HG03439 (cell line): ENCODE data around the gene WASF2.

Experiments used
- ATAC-seq: cut with Tn5 transposase; IDR thresholded peaks from one replicate; pipeline ENCODE4 v1.9.1; 2021; ENCODE audit warnings: mild to moderate bottlenecking, moderate library complexity; ENCODE audit not compliant: unreplicated experiment

The WASF2 gene

DNA sequence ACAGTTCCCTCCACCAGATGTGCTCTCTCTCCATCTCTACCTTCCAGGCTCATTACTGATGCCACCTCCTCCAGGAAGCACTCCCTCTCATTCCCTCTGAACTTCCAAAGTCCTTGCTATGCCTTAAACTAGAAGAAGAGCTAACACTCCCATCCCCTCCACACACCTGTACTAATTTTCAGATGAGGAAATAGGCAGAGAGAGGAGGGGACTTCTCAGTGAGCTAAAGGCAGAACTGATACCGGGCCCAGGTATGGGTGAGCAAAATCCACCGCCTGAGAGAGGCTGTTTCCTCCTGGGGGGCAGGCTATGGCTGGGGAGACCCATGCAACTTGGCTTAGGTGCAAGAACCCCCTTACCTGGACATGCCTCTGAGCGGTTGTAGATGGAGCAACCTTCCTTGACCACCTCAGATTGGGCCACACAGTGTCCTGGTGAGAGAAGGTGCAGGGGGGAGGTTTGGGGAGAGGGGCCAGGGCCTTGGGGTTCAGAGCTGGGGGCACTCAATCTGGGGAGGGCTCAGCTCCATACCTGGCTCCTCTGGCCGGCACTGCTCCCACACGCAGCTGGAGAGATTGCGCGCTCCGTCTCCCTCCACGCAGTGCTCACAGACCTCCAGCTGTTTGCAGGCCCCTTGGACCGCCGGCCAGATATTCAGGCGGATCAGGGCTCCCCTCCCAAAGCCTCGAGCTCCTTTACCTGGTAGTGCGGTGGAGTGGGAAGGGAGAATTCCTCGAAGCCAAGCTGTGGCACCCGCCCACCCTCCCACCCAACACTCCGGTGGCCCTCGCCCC lies 107.8 kb downstream of the WASF2 start:
- no peak for ATAC-seq

DNA sequence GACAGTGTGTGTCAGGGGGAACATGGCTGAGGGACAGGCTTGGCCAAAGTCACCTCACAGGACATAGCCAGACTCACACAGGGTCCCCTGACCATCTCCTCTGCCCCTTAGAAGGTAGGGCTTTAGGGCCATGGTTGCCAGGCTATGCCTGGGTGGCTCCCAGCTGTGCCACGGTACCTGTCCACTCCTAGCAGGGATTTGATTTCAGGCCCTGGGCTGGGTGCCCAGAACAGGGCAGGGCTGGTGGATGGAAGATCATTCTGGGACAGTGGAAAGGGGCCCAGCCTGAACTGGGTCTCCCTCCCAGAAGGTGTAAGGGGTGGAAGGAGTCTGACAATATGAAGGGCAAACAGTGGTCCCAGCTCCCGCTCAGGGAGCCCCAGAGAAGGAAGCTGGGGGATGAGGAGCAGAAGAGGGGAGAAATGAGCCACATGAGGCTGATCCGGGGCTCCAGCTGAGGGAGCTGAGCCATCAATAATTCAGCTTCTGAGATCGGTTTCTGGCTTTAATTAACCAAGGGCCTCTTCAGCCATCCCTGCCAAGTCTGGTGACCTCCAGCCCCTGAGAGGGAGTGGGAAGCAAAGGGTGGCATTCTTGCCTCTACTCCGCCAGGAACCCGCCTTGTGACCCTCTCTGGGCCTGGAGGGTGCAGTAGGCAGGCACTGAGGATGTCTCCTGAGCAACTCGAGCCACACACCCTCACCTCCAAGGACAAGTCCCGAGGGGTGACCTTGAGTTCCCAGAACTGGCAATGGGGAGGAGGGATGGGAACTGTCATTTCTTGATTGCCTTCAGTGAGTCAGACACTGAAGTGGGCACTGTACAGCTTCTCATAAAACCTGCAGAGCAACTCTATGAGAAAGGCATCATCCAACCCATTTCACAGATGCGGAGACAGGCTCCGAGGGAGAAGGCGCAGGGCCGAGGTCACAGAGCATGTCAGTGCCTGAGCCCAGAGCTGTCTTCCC lies 108.9 kb downstream of the WASF2 start:
- ATAC-seq: no peak

DNA sequence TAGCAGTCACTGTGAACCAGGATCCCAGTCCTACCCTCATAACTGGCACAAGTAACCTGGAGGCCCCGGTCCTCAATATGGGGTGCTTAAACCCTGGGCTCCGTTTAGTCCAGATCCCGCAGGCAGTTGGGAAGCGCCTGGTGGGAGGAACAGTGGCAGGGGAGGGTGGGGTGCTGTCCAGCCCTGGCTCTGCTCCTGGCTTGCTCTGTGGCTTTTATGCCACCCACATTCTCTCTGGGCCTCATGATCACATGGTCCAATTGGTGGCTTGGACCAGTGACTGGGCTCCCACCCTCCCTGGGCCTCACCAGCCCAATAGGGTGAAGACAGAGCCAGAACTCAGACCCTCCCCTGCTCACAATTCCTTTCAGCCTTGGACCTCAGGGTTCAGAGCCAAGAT lies 109.7 kb downstream of the WASF2 start:
- ATAC-seq: no peak

DNA sequence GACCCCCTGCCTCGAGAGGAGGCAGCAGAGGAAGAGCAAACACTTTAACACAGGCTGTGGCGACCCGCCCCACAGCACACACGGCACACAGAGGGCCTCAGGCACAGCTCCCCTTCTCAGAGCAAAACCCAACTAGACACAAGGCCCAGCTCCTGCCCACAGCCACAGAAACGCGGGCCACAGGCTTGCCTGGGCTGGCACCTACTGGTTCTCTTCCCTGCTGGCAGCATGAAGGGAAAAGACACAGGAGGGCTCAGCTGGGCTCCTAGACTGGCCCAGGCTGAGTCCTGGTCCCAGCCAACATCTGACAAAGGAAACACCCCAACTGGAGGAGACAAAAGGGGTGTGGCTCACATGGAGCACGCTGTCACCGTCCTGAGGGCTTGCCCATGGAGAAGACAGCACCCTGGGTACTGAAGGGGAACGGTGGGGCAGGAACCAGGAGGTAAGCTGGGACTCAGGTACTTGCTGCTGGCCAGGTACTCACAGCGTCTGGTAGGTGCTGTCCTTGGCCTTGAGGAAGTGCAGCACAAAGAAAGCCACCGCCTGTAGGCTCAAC lies 110.3 kb downstream of the WASF2 start:
- no peak for ATAC-seq

DNA sequence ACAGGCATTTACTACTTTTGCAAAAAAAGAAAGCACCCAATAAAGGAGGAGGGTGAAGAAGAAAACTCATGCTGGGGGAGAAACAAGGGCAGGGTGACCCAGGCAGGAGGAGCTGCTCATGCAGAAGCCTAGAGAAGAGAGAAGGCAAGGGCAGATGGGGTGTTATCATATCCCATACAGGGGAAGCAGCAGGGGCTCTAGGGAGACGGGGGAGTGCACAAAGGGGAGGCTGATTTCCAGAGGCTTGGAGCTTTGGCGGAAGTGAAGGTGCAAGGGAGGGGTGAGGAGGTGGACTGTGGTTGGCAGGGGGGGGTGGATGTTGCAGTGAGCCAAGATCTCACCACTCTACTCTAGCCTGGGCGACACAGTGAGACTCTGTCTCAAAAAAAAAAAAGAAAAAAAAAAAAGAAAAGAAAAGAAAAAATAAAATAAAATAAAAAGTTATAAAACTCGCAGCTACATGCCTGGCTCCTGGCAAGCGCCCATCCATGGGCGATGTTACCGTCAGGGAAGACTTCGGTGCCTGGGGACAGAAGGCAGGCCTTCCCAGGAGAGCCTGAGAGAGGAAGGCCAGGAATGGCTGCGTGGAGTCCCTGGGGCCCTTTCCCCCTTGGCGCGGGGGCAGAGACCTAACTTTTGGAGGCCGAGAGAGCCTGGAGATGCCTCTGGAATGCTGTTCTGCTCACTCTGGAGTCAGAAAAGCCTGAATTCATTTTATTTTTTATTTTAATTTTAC lies 112.0 kb downstream of the WASF2 start:
- ATAC-seq: no peak

DNA sequence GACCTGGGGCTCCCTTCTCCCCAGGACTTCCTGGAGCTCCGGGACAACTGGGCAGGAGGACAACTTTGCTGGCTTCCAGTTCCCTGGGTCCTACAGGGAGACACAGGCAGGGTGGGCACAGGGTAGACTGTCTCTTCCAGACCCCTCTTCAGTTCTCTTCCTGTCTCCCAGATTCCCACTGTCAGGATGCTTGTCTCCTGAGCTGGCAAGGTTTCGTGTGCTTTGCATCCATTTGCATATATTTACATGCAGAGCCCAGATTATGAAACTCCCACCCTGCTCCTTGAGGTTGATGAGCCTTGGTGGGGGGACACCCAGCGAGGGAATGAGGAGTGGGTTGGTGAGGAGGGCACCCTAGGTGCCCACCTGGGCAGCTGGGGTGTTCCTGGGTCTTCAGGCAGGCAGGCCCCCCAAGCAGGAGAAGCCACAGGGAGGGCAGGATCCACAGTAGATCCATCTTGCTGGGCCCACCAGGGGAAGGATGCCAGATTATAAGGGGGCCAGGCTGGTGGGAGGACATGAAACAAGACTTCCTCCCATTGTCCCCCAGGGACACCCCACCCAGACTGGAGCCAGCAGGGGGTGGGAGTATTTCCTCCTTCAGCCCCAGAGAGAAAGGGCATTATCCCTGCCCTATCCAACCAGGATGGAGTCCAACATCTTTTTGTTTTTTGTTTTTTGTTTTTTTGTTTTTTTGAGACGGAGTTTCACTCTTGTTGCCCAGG lies 115.4 kb downstream of the WASF2 start, which contains the start of gene FCN3:
FCN3 (minus strand) TSS at position 463 of the 725 bp plus-strand sequence; CDS start at position 457, 6 bp downstream.
- ATAC-seq: no peak

DNA sequence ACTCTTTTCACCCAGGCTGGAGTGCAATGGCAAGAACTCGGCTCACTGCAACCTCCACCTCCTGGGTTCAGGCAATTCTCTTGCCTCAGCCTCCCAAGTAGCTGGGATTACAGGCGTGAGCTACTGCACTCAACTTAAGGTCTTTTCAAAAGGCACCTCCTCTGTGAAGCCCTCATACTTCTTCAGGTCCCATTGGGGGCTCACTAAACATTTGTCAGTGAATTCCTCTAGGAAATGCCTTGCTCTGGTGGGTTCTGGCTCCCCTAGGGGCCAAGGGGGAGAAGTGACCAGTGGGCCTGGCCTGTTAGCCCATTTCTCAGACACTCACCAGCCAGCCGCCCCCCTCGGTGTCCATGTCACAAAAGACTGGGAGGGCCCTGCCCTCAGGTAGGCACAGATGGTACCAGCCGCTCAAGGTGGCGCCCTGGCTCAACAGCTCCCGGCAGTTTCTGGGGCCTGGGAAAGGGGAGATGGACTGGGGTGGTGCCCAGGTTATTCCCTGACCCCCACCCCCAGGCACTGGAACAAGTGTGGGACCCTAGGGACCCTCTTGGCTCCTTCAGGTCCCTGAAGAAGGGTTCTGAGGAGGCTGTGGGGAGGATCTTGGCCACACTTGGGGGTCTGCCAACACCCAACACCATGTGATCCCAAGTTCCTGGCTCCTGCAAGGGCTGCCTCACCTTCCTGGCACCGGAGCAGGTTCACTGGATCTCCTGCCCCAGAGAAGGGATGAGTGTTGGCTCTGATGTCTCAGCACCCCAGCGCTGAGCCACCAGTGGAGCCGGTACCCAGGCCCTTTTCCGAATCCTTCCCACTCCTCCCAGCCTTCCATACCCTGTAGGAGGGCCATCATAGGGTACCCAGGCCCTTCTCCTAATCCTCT lies 116.9 kb downstream of the WASF2 start:
- ATAC-seq: no peak

DNA sequence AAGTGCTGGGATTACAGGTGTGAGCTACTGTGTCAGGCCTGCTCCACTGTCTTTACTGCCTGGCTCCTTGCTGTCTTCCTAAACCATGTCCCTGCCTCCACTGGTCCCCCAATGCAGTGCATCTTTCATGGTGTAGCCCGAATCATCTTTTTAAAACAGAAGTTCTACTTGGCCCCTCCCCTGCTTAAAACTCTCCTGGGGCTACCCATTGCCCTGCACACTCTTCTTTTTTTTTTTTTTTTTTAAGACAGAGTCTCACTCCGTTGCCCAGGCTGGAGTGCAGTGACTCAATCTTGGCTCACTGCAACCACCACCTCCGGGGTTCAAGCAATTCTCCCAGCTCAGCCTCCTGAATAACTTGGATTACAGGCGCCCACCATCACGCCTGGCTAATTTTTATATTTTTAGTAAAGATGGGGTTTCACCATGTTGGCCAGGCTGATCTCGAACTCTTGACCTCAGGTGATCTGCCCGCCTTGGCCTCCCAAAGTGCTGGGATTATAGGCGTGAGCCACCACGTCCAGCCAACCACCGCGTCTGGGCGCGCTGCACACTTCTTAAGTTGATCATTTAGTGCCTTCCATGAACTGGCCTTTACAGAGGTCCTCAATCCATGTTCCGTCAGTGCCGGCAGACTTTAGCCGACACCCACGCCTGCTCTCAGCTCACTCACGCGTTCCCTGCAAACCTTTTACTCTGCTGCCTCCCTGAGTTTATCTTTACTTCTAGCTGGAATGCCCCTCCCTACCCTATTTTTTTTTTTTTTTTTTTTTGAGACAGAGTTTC lies 117.8 kb downstream of the WASF2 start:
- no peak for ATAC-seq

DNA sequence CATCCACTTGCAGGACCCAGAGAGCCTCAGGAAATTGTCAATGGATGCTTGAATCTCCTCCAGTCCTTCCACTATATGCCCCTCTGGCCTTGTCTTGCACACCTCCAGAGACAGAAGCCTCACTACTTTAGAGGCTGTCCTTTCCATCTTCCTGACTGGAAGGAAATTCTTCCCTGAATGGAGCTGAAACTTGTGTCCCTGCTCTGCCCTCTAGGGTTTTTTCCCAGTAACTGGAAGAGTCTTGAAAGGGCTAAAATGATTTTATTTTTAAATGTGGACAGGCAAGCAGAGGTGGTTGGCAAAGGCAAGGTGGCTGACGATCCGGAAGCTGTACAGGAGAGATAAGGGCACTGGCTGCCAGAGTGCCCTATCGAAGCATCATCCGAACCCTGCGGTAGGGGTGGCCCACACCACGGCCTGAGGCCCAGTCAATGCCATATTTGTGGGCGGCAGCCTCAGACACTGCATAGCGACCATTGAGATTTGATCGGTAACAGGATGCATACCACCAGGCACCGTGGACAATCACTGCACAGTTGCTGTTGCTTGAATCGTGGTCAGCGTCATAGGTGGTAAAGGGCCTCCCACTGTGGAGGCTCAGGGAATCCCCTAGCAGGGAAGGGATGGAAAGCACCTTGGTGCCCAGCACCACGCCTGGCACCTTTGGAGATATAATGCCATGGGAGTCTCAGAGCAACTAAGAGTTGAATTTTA lies 120.9 kb downstream of the WASF2 start:
- ATAC-seq: no peak

DNA sequence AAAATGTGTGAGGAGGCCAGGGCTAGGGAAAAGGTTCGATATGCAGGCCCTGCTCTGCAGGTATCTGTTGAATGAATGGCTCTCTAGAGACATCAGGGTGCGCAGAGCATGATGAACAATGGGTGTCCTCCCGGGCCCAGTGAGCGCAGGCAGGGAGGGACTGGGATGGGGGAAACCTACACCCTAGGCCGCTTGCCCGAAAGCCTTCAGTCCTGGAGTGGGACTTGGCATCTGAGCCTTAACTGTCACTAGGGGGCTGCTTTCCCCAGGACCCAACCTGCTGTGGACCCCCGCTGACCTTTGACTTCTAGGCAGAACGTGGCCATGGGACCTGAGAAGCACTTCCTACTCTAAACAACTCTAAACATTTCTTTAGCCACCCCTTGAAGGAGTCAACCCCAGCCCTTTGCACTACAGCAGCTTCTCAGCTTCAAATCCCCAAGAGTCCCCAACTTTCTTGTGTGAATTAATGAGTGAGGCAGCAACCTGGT lies 122.8 kb downstream of the WASF2 start:
- no peak for ATAC-seq

DNA sequence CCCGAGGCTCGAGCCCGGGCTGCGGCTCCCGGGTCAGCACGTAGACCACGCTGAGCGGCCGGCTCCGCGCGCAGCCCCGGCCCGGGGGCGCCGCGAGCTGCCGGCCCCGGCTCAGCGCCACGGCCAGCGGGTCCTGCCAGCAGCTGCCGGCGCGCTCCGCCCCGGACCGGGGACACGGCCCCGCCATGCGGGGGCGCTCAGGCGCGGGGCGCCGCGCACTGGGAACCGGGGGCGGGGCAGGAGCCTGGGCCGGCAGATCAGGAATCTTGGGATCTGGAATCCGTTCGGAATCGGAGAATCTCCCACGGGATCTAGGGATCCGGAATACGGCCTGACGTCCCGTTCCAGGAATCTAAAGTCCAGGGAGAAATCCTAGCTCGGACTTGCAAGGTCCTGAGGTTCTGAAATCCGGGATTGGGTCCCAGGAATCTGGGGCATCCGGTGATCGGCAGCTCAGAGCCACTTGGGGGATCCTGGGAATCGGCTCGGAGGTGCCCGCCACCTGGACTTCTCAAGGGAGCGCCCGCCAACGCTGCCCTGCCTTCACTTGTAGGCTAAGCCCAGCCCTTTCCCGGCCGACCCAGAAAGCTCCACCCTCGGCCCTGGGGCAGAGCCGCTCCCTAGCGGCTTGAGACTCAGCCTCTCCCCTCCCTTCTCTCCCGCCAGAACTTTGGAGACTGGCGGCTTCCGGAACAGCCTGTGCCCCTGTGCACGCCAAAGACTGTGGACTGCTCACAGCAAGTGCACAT lies 123.4 kb downstream of the WASF2 start, which contains the start of gene MAP3K6:
MAP3K6 (minus strand) TSS at position 551 of the 749 bp plus-strand sequence; CDS start at position 187, 364 bp downstream.
- peak; percentile 41 for ATAC-seq

DNA sequence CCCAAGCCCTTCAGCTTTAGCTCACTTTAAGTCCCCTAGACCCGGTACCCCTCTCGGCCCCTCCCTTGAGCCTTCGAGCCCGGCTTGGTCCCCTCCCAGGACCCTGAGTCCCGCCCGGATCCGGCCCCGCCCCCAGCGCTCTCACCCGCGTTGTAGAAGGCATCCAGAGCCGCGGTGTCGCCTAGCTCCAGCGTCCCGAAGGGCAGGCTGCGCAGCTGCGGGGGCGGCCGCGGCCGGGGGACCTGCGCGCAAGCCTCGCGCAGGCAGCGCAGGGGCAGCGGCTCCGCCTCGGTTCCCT lies 123.9 kb downstream of the WASF2 start:
- ATAC-seq: peak; percentile 36

DNA sequence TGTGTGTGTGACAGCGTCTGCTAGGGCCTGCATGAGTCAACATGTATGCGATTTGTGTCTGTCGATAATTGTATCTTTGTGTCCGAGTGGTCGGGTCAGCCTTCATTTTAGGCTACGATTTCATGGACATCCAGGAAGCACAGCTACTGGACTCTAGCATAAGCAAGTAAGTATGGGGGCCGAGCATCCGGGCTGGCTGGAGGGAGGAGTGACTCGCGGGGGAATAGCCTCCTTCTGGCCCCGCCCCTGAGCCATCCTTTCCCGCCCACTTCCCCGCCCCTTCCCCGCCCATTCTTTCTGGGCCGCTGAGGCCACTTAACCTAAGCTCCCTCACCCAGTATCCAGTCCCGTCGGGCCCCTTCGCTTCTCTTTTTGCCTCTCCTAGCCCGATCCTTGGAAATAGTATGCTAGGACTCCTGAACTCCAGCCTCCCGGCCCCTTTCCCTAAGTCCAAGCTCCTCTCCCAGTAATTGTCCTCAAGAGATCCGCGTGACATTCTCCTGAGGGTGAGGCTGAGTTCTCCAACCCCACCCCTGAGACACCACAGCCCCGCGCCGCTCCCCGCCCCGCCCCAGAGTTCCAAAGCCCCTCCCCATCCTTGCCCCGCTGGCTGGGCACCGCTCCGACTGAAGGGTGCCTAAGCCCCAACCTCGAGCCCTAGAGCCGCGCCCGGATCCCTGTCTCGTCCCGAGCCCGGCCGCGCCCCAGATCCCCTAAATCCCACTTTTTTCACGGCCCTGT lies 124.4 kb downstream of the WASF2 start:
- peak; percentile 19 for ATAC-seq

DNA sequence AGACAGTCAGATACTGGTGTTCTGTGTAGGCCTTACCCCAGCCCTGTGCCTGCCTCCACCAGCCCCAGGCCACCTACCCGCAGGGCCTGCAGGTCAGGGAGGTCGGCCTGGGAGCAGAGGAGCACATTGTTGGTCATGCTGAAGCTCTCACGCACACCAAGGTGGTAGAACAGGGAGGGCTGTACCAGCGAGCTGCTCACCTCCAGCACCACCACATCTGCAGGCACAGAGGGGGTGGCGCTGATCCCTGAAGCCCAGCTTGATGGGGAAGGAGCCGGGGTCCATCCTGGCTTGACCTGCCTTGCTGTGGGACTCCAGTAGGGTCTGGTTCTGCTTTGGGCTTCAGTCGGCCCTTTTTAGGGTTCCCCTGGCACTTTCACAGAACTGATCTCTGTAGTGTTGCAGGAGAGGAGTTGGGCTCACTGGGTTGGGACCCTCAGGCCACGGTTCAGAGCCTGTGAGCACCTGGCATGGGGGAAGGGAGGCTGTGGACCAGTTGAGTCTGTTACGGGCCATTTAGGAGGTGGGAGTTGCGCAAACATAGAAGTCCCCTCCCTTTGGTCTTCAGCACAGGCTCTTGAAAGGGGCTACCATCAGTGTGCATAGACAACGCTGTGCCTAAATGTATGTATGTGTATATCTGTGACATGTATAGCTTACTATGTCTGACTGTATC lies 125.1 kb downstream of the WASF2 start:
- no peak for ATAC-seq
